Vagina (tissue), 2 donors: ENCODE results near the gene NCKAP1. TPM values are rescaled to one million over a fixed set of nuclear protein-coding genes. Genes with fewer than 3 reads are reported as not detected.

Source experiments
- DNase-seq, 2 donors: peaks; one replicate each; pipeline ENCODE4 v3.0.0-alpha.2; 2017; ENCODE audit errors: extremely low spot score in 2 of 2
- H3K27ac ChIP-seq: fragments of 200-600 bp; sonication (generic); one replicate; pipeline ENCODE4 v1.5.1; 2019
- H3K27me3 ChIP-seq: fragments of 200-600 bp; sonication (generic); one replicate; pipeline ENCODE4 v1.5.1; 2019
- H3K36me3 ChIP-seq, 2 donors: fragments of 200-600 bp; sonication (generic); one replicate each; pipeline ENCODE4 v1.5.1; 2017 to 2019
- H3K4me1 ChIP-seq: fragments of 200-600 bp; sonication (generic); one replicate; pipeline ENCODE4 v1.5.1; 2019
- H3K4me3 ChIP-seq, 2 donors: fragments of 200-600 bp; sonication (generic); 1 replicate in 1 of 2; 2 replicates in 1 of 2; pipeline ENCODE4 v1.5.1; 2016 to 2019
- H3K9me3 ChIP-seq: fragments of 200-600 bp; sonication (generic); one replicate; pipeline ENCODE4 v1.5.1; 2019
- CTCF ChIP-seq, 3 experiments: fragments of 450-650 bp in 2 of 3; fragments of 200-600 bp in 1 of 3; sonication (generic) in 1 of 3; IDR thresholded peaks; one replicate each; pipeline ENCODE4 v1.5.1; 2017 to 2019; ENCODE audit warnings: antibody characterized with exemption in 3 of 3, mild to moderate bottlenecking in 2 of 3, moderate library complexity in 2 of 3
- POLR2A ChIP-seq, 2 donors: fragments of 450-650 bp; IDR thresholded peaks; one replicate each; pipeline ENCODE4 v1.6.1; 2017; ENCODE audit warnings: antibody characterized with exemption in 2 of 2, mild to moderate bottlenecking in 2 of 2, moderate library complexity in 2 of 2
- POLR2AphosphoS5 ChIP-seq, 2 donors: sonication (generic); formaldehyde crosslinking; IDR thresholded peaks; one replicate each; pipeline ENCODE4 v1.9.0; 2017; ENCODE audit warnings: antibody characterized with exemption in 2 of 2, mild to moderate bottlenecking in 2 of 2, low read depth in 1 of 2; ENCODE audit not compliant: insufficient read depth in 1 of 2
- intact Hi-C: fragments of 100-400 bp; cut with DNase I; formaldehyde crosslinking; loops from one replicate; pipeline ENCODE4 v1.15.1; 2023
- total RNA-seq: library from RNA; depleted of rRNA; stranded (reverse); fragments of >200 nt; gene quantifications from one replicate; pipeline ENCODE4 v1.2.3, GENCODE V29; 2016

Gene NCKAP1
- total RNA-seq, 1 donor from 2014 or later: 135 TPM

- Histone ChIP-seq H3K9me3 (no peaks in the 10 kb centered on the region), H3K27ac (no peak overlapping the region), H3K4me1 (no peaks in the 10 kb centered on the region), H3K27me3 (no peaks in the 10 kb centered on the region), H3K36me3 (peaks cover 0 to 38% of the 10 kb centered on the region in 2 donors), H3K4me3 (no peak overlapping the region)
- no peak for DNase-seq
- intact Hi-C loops: no loop called here
- TF ChIP-seq POLR2AphosphoS5 (IDR thresholded peaks at IDR 0.05; ENCODE audit: insufficient read depth in 1 of 2, low read depth in 1 of 2) (no peak), POLR2A (IDR thresholded peaks at IDR 0.05) (no peak), CTCF (IDR thresholded peaks at IDR 0.05) (no peak)
Observed at GRCh38 chr2:182937870-182938269, 100.4 kb downstream of the NCKAP1 start.

GRCh38 chr2:182933629-182934028 lies 104.6 kb downstream of the NCKAP1 start:
- no peak overlapping the region for H3K4me3 ChIP-seq
- no peak for DNase-seq
- intact Hi-C loops: no loop called here
- H3K27ac ChIP-seq: no peak overlapping the region
- TF ChIP-seq POLR2A (IDR thresholded peaks at IDR 0.05) (no peak), CTCF (IDR thresholded peaks at IDR 0.05) (no peak), POLR2AphosphoS5 (IDR thresholded peaks at IDR 0.05; ENCODE audit: insufficient read depth in 1 of 2, low read depth in 1 of 2) (no peak)
- H3K9me3 ChIP-seq: no peaks in the 10 kb centered on the region
- H3K36me3 ChIP-seq: peaks cover 0 to 45% of the 10 kb centered on the region in 2 donors
- no peaks in the 10 kb centered on the region for H3K4me1 ChIP-seq
- no peaks in the 10 kb centered on the region for H3K27me3 ChIP-seq

GRCh38 chr2:182929972-182930371 lies 108.3 kb downstream of the NCKAP1 start:
- Histone ChIP-seq H3K4me1 (no peaks in the 10 kb centered on the region), H3K27me3 (no peaks in the 10 kb centered on the region), H3K27ac (no peak overlapping the region), H3K36me3 (peaks cover 0 to 35% of the 10 kb centered on the region in 2 donors), H3K9me3 (no peaks in the 10 kb centered on the region), H3K4me3 (no peak overlapping the region)
- intact Hi-C loops: no loop called here
- TF ChIP-seq POLR2A (IDR thresholded peaks at IDR 0.05) (no peak), POLR2AphosphoS5 (IDR thresholded peaks at IDR 0.05; ENCODE audit: insufficient read depth in 1 of 2, low read depth in 1 of 2) (no peak), CTCF (IDR thresholded peaks at IDR 0.05) (no peak)
- DNase-seq: no peak

- no peaks in the 10 kb centered on the region for H3K4me1 ChIP-seq
- no peak overlapping the region for H3K4me3 ChIP-seq
- peaks cover 0 to 10% of the 10 kb centered on the region in 2 donors for H3K36me3 ChIP-seq
- TF ChIP-seq CTCF (IDR thresholded peaks at IDR 0.05): no peak
- TF ChIP-seq POLR2A (IDR thresholded peaks at IDR 0.05): no peak
- TF ChIP-seq POLR2AphosphoS5 (IDR thresholded peaks at IDR 0.05; ENCODE audit: insufficient read depth in 1 of 2, low read depth in 1 of 2): no peak
- no peaks in the 10 kb centered on the region for H3K27me3 ChIP-seq
- no peak for DNase-seq
- H3K27ac ChIP-seq: no peak overlapping the region
- intact Hi-C loops: no loop called here
- no peaks in the 10 kb centered on the region for H3K9me3 ChIP-seq
Observed at GRCh38 chr2:182924306-182924705, 114.0 kb downstream of the NCKAP1 start.

- H3K36me3 ChIP-seq: peaks cover 0 to 2% of the 10 kb centered on the region in 2 donors
- intact Hi-C loops: no loop called here
- H3K27ac ChIP-seq: no peak overlapping the region
- no peak for TF ChIP-seq POLR2A (IDR thresholded peaks at IDR 0.05)
- no peak overlapping the region for H3K4me3 ChIP-seq
- H3K4me1 ChIP-seq: no peaks in the 10 kb centered on the region
- DNase-seq: no peak
- H3K27me3 ChIP-seq: no peaks in the 10 kb centered on the region
- no peaks in the 10 kb centered on the region for H3K9me3 ChIP-seq
Observed at GRCh38 chr2:182921234-182921633, 117.0 kb downstream of the NCKAP1 start.
